K562 (cell line): ENCODE results near the gene RNF26. TPM values are rescaled to one million over a fixed set of nuclear protein-coding genes. Genes with fewer than 3 reads are reported as not detected.
A peak's percentile ranks its signal among the peaks of the same experiment; 100 is the strongest.

Experiments used
- ATAC-seq: fragments of 200-7000 bp; cut with Tn5 transposase; 3 replicates; pipeline ENCODE4 v1.9.1; 2020; ENCODE audit warnings: moderate library complexity
- BruUV-seq: library from RNA; stranded (reverse); fragments of 400-500 nt; replicated peaks from 2 replicates; lab custom pipeline; 2021; lab: Mats Ljungman, UMichigan
- CTCF ChIA-PET: fragments of 300-600 bp; formaldehyde crosslinking; extraction: SDS; loops from one replicate; lab custom pipeline; 2021; ENCODE audit warnings: low intra/inter-chr PET ratio; lab: Yijun Ruan, JAX
- POLR2A ChIA-PET: fragments of 300-600, 350-650 bp; sonication (Branson Sonifier 250); formaldehyde crosslinking; extraction: SDS; loops from one replicate; lab custom pipeline; 2021; ENCODE audit warnings: antibody characterized with exemption, inconsistent platforms; lab: Yijun Ruan, JAX
- DNase-seq, 4 experiments: peaks; one replicate each; pipeline versions ENCODE4 v3.0.0 to v3.0.0-alpha.2; 2011 to 2018; ENCODE audit warnings: low spot score in 3 of 4, mixed read lengths in 3 of 4; ENCODE audit errors: extremely low read depth in 1 of 4
- FAIRE-seq: peaks from 2 replicates; lab custom pipeline; 2011; peaks lifted over from hg19 to GRCh38; lab: Jason Lieb, UNC
- H2AFZ ChIP-seq: 2 replicates; pipeline ENCODE4 v1.6.0; 2011; ENCODE audit warnings: low read depth, low read length, control low read depth, inconsistent platforms
- H3K27ac ChIP-seq: fragments of 200-600 bp; 3 replicates; pipeline ENCODE4 v1.8.0; 2011; ENCODE audit warnings: low read depth, mild to moderate bottlenecking, control low read depth, inconsistent platforms, low read length, moderate library complexity, mixed read lengths; ENCODE audit errors: extremely low read depth
- H3K27me3 ChIP-seq, 2 experiments: fragments of 300-600 bp in 1 of 2; 2 replicates in 1 of 2; 3 replicates in 1 of 2; pipeline versions ENCODE4 v1.6.0 to v1.8.0; 2011; ENCODE audit warnings: inconsistent platforms in 2 of 2, low read length in 2 of 2, mild to moderate bottlenecking in 1 of 2, mixed read lengths in 1 of 2, moderate library complexity in 1 of 2; ENCODE audit not compliant: control insufficient read depth in 2 of 2, insufficient read depth in 2 of 2
- H3K36me3 ChIP-seq: fragments of 300-600 bp; 3 replicates; pipeline ENCODE4 v1.8.0; 2011; ENCODE audit warnings: mild to moderate bottlenecking, low read length, inconsistent platforms; ENCODE audit not compliant: control insufficient read depth, insufficient read depth
- H3K4me1 ChIP-seq, 2 experiments: fragments of 200-600 bp in 1 of 2; replicated peaks in 1 of 2; 2 replicates in 1 of 2; 3 replicates in 1 of 2; pipeline versions ENCODE4 v1.5.1 to v1.8.0; 2011; ENCODE audit warnings: inconsistent platforms in 2 of 2, low read length in 2 of 2, mild to moderate bottlenecking in 1 of 2, mixed read lengths in 1 of 2, moderate library complexity in 1 of 2; ENCODE audit not compliant: control insufficient read depth in 2 of 2, insufficient read depth in 2 of 2
- H3K4me2 ChIP-seq: 2 replicates; pipeline ENCODE4 v1.6.1; 2011; ENCODE audit warnings: low read length, control low read depth, inconsistent platforms, mixed read lengths; ENCODE audit not compliant: insufficient read depth
- H3K4me3 ChIP-seq: fragments of 200-600 bp; sonication (generic), shearing (Covaris generic); 2 replicates; pipeline ENCODE4 v1.5.1; 2016; ENCODE audit warnings: control low read depth, inconsistent platforms
- H3K79me2 ChIP-seq: fragments of 200-600 bp; 3 replicates; pipeline ENCODE4 v1.8.0; 2011; ENCODE audit warnings: low read length, inconsistent platforms; ENCODE audit not compliant: control insufficient read depth, insufficient read depth
- H3K9ac ChIP-seq, 2 experiments: 2 replicates each; pipeline versions ENCODE4 v1.6.0 to v1.6.1; 2011; ENCODE audit warnings: low read depth in 2 of 2, low read length in 2 of 2, control low read depth in 1 of 2, inconsistent platforms in 1 of 2, mild to moderate bottlenecking in 1 of 2, mixed read lengths in 1 of 2; ENCODE audit not compliant: insufficient read depth in 1 of 2
- H3K9me1 ChIP-seq: one replicate; pipeline ENCODE4 v1.6.0; 2011; ENCODE audit warnings: inconsistent platforms, mild to moderate bottlenecking, low read length, moderate library complexity; ENCODE audit not compliant: control insufficient read depth, insufficient read depth
- H3K9me3 ChIP-seq: replicated peaks from 2 replicates; pipeline ENCODE4 v1.5.1; 2011; ENCODE audit warnings: low read depth, low read length, inconsistent platforms; ENCODE audit not compliant: control insufficient read depth, insufficient read depth
- H4K20me1 ChIP-seq: replicated peaks from 2 replicates; pipeline ENCODE4 v1.6.1; 2011; ENCODE audit warnings: low read length, inconsistent platforms, mixed read lengths; ENCODE audit not compliant: control insufficient read depth, insufficient read depth
- FOXK1 ChIP-seq: sonication (generic); formaldehyde crosslinking; IDR thresholded peaks from 2 replicates; pipeline ENCODE4 v1.8.0; 2022; ENCODE audit warnings: missing genetic modification reagents, mild to moderate bottlenecking, borderline replicate concordance
- HBP1 ChIP-seq: fragments of 450-650 bp; formaldehyde crosslinking; IDR thresholded peaks from 2 replicates; pipeline ENCODE4 v1.4.0; 2022; ENCODE audit warnings: missing genetic modification characterization
- HNRNPL ChIP-seq: fragments of 200-400 bp; formaldehyde crosslinking; IDR thresholded peaks from 2 replicates; pipeline ENCODE4 v1.6.1; 2017; ENCODE audit warnings: low read depth, mild to moderate bottlenecking, low read length
- RBFOX2 ChIP-seq: fragments of 200-400 bp; formaldehyde crosslinking; IDR thresholded peaks from 2 replicates; pipeline ENCODE4 v1.6.1; 2017; ENCODE audit warnings: low read depth, mild to moderate bottlenecking, low read length, moderate library complexity
- RBM22 ChIP-seq: fragments of 200-400 bp; formaldehyde crosslinking; IDR thresholded peaks from 2 replicates; pipeline ENCODE4 v1.6.1; 2018; ENCODE audit warnings: low read length, low read depth; ENCODE audit not compliant: poor library complexity, severe bottlenecking
- SRSF1 ChIP-seq: fragments of 200-400 bp; formaldehyde crosslinking; IDR thresholded peaks from 2 replicates; pipeline ENCODE4 v1.6.1; 2017; ENCODE audit warnings: mild to moderate bottlenecking, low read depth, low read length, moderate library complexity
- TEAD4 ChIP-seq, 2 experiments: sonication (generic) in 1 of 2; formaldehyde crosslinking in 1 of 2; IDR thresholded peaks; 2 replicates each; pipeline versions ENCODE4 v1.6.1 to v1.8.0; 2012 to 2022; ENCODE audit warnings: borderline replicate concordance in 1 of 2, inconsistent platforms in 1 of 2, low read length in 1 of 2, mild to moderate bottlenecking in 1 of 2, missing genetic modification reagents in 1 of 2
- ZNF12 ChIP-seq: sonication (generic); formaldehyde crosslinking; IDR thresholded peaks from 2 replicates; pipeline ENCODE4 v1.4.0; 2020; ENCODE audit warnings: mild to moderate bottlenecking, missing genetic modification reagents
- WGBS: fragments of 100-300 bp; shearing (Covaris generic); methylation state at CpG from one replicate; pipeline ENCODE4 v1.1.6; 2016; ENCODE audit warnings: low coverage, mixed read lengths; ENCODE audit not compliant: insufficient coverage; ENCODE audit errors: missing lambda C conversion rate; 5-methylcytosine and 5-hydroxymethylcytosine counted together
- in situ Hi-C: fragments of 300-500 bp; cut with MboI; formaldehyde crosslinking; loops from 4 replicates; pipeline ENCODE4 v1.15.0; 2018; ENCODE audit warnings: inconsistent platforms, mixed read lengths
- intact Hi-C: fragments of 100-400 bp; cut with micrococcal nuclease; formaldehyde crosslinking; loops from 2 replicates; pipeline ENCODE4 v1.14.2; 2022
- polyA plus RNA-seq, 8 experiments: library from polyadenylated mRNA; depleted of rRNA in 4 of 8; stranded (reverse) in 5 of 8; unstranded in 3 of 8; fragments of >200 nt; fragmentation: Nextera tagmentation in 2 of 8; fragmentation: Illumina TruSeq in 1 of 8; extraction: Ambion mirVana in 2 of 8; extraction: Trizol in 1 of 8; gene quantifications; 2 replicates each; pipeline versions ENCODE4 v1.2.1 to v1.2.3, GENCODE V29; 2011 to 2014; ENCODE audit warnings: inconsistent platforms in 1 of 8, missing spikeins in 1 of 8
- total RNA-seq, 7 experiments: library from RNA; depleted of rRNA in 6 of 7; stranded (reverse); fragments of >200 nt in 6 of 7; fragmentation: Illumina TruSeq in 2 of 7; extraction: Trizol in 2 of 7; gene quantifications; 2 replicates each; pipeline versions ENCODE4 v1.2.1 to v1.2.3, GENCODE V29; 2011 to 2021; ENCODE audit warnings: low replicate concordance in 1 of 7

Gene RNF26
- total and polyA plus RNA-seq, 9 of the 15 experiments (the other 6 are each of a cell fraction or from before 2014, with no cell fraction given), result 5.3 to 53.6 (median 12.7) TPM

DNA sequence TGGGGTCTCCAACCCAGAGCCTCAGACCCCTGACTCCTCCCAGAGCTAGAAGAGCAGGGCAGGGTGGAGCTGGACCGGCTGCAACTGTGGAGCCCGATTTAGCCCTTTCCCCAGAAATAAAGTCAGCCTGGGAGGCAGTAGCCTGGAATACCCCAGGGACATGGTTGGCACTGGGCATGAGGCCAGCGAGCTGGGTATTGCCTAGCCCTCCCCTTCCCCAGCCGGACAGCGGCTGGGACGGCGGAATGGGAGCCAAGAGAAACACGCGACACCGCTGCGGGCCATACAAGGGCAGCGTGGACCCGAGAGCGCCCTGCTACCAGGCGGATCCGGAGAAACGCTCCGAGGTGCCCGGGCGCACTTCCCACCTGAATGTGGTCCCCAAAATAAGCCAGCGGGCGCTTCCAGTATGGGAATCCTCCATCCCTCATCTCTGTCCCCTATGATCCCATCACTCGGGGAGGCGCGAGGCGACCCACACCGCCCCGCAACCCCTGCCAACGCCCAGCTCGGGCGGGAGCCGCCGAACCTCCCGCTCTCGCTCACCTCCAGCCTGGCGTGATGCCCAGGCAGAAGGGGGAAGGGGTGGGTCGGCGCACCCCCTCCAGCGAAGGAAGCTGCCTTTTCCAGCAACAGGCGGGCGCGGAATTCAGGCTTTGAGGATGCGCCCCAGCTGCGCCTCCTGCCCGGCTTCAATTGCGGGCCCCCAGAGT is 18.2 kb upstream of the RNF26 start:
- peak overlapping the region; percentile 71; the same call in 1 of the 3 replicates for H3K27ac ChIP-seq
- H3K9ac ChIP-seq, result peak overlapping the region; percentile 65 to 84
- DNase-seq (peak in 3 of 4 experiments; percentile 28 to 55 (median 50)), ATAC-seq (no peak)
- H2AFZ ChIP-seq, result peak overlapping the region; percentile 80
- H3K36me3 ChIP-seq, result peaks cover 36% of the 10 kb centered on the region; the same call in 2 of the 3 replicates
- no peaks in the 10 kb centered on the region for H3K9me3 ChIP-seq
- POLR2A ChIA-PET, result interaction anchor here (0.6 to 1.9 kb wide), 10 partner anchors 9 to 407 kb away, joined by 3 to 7 read pairs (median 3); partner anchors contain the start of gene RNF26
- in situ Hi-C loops (no loop called here), intact Hi-C loops (loop anchor here (5.0 kb wide), 1 partner anchor 404 kb away; no protein-coding TSS in a partner anchor)
- peak overlapping the region; percentile 56 for H3K4me3 ChIP-seq
- H3K79me2 ChIP-seq, result peaks cover 29% of the 10 kb centered on the region; the same call in 2 of the 3 replicates
- peak overlapping the region; percentile 72 for H3K4me2 ChIP-seq
- CTCF ChIA-PET, result no interaction called here
- H3K4me1 ChIP-seq, result peaks cover 43 to 67% of the 10 kb centered on the region in 2 experiments
- TF ChIP-seq RBFOX2 (peak; percentile 8; the same call in 1 of the 2 replicates), FOXK1 (peak; percentile 61; the same call in 1 of the 2 replicates), ZNF12 (CRISPR knock-in tag) (0 out of 2 replicates have a peak, but pooled peaks have one; percentile 48), HNRNPL (0 out of 2 replicates have a peak, but pooled peaks have one; percentile 17), HBP1 (CRISPR knock-in tag) (no peak), SRSF1 (no peak), RBM22 (peak; percentile 62), TEAD4 (IDR thresholded peaks at IDR 0.05; ENCODE audit: low read length) (no peak), TEAD4 (CRISPR knock-in tag; IDR thresholded peaks at IDR 0.05; ENCODE audit: borderline replicate concordance) (0 out of 2 replicates have a peak, but pooled peaks have one; percentile 55)
- TF ChIP-seq, all 486 proteins: peak for 6
- Histone ChIP-seq H4K20me1 (0 out of 2 replicates have a peak, but pooled peaks cover 6% of the 10 kb centered on the region), H3K9me1 (no peaks in the 10 kb centered on the region), H3K27me3 (no peaks in the 10 kb centered on the region; a peak in 1 of 5 replicates)
- no peak for FAIRE-seq
- WGBS, result 44% methylated on average over 36 of the region's 46 CpGs
- BruUV-seq, result TSS peak; percentile 59
